HCT116 (cell line): ENCODE data around the gene BEX3. TPM values are rescaled to one million over a fixed set of nuclear protein-coding genes. Genes with fewer than 3 reads are reported as not detected.

Experiments used
- ATAC-seq: fragments of 200-7000 bp; cut with Tn5 transposase; 2 replicates; pipeline ENCODE4 v1.9.1; 2020; ENCODE audit warnings: mild to moderate bottlenecking, moderate library complexity
- BruUV-seq: library from RNA; stranded (reverse); fragments of 400-500 nt; replicated peaks from 2 replicates; lab custom pipeline; 2021; lab: Mats Ljungman, UMichigan
- CTCF ChIA-PET: fragments of 300-600 bp; sonication (Branson Sonifier 250); formaldehyde crosslinking; loops from one replicate; lab custom pipeline; 2021; ENCODE audit warnings: antibody characterized with exemption; lab: Charles Lee
- POLR2A ChIA-PET: fragments of 300-600, 350-600 bp; sonication (Branson Sonifier 250); formaldehyde crosslinking; loops from one replicate; lab custom pipeline; 2021; ENCODE audit warnings: antibody characterized with exemption; lab: Charles Lee
- RAD21 ChIA-PET, 2 experiments: fragments of 300-600 bp; sonication (Branson Sonifier 250); formaldehyde crosslinking; loops; one replicate each; lab custom pipeline; 2023; ENCODE audit warnings: low total read pairs in 2 of 2; ENCODE audit not compliant: uncharacterized antibody in 2 of 2, unreplicated experiment in 2 of 2, low non-redundant PET in 1 of 2; lab: Charles Lee
- DNase-seq: peaks from one replicate; pipeline ENCODE4 v3.0.0-alpha.2; 2010; ENCODE audit warnings: low read depth, low spot score
- H2AFZ ChIP-seq: fragments of 200-600 bp; shearing (Covaris generic), sonication (generic); 2 replicates; pipeline ENCODE4 v1.6.1; 2017; ENCODE audit warnings: low read depth, mixed run types, mixed read lengths, antibody characterized with exemption, low read length; ENCODE audit not compliant: poor library complexity, severe bottlenecking
- H3K27ac ChIP-seq: 2 replicates; pipeline ENCODE4 v1.5.1; 2012; ENCODE audit warnings: low read depth, low read length
- H3K27me3 ChIP-seq: fragments of 200-600 bp; sonication (generic); 2 replicates; pipeline ENCODE4 v1.6.1; 2016; ENCODE audit warnings: mixed run types, low read length, mixed read lengths; ENCODE audit not compliant: insufficient read depth
- H3K36me3 ChIP-seq, 2 experiments: fragments of 200-500 bp in 1 of 2; fragments of 200-600 bp in 1 of 2; sonication (Bioruptor generic) in 1 of 2; sonication (generic) in 1 of 2; 2 replicates each; pipeline versions ENCODE4 v1.5.1 to v1.6.1; 2014 to 2016; ENCODE audit warnings: low read length in 2 of 2, inconsistent platforms in 1 of 2, mixed read lengths in 1 of 2, mixed run types in 1 of 2; ENCODE audit not compliant: insufficient read depth in 2 of 2, control insufficient read depth in 1 of 2
- H3K4me1 ChIP-seq, 2 experiments: fragments of 200-600 bp in 1 of 2; sonication (generic) in 1 of 2; 2 replicates each; pipeline versions ENCODE4 v1.5.1 to v1.6.1; 2012 to 2017; ENCODE audit warnings: low read length in 2 of 2, inconsistent platforms in 1 of 2, mild to moderate bottlenecking in 1 of 2, mixed read lengths in 1 of 2, mixed run types in 1 of 2, moderate library complexity in 1 of 2; ENCODE audit not compliant: insufficient read depth in 2 of 2, control insufficient read depth in 1 of 2
- H3K4me2 ChIP-seq: fragments of 200-600 bp; sonication (generic); 2 replicates; pipeline ENCODE4 v1.6.1; 2017; ENCODE audit warnings: mixed run types, low read length, mixed read lengths
- H3K4me3 ChIP-seq, 2 experiments: fragments of 200-600 bp in 1 of 2; sonication (generic) in 1 of 2; replicated peaks in 1 of 2; 2 replicates each; pipeline ENCODE4 v1.5.1; 2011 to 2016; ENCODE audit warnings: low read length in 2 of 2, control low read depth in 1 of 2, low read depth in 1 of 2, mild to moderate bottlenecking in 1 of 2, mixed read lengths in 1 of 2, mixed run types in 1 of 2
- H3K79me2 ChIP-seq: fragments of 200-600 bp; sonication (generic); 2 replicates; pipeline ENCODE4 v1.6.1; 2017; ENCODE audit warnings: mild to moderate bottlenecking, mixed run types, low read length, moderate library complexity, mixed read lengths; ENCODE audit not compliant: insufficient read depth
- H3K9ac ChIP-seq: fragments of 200-600 bp; sonication (generic); 2 replicates; pipeline ENCODE4 v1.6.1; 2016; ENCODE audit warnings: low read length, mixed read lengths
- H3K9me2 ChIP-seq: fragments of 200-600 bp; sonication (generic), shearing (Covaris generic); 2 replicates; pipeline ENCODE4 v1.6.1; 2017; ENCODE audit warnings: mixed run types, mild to moderate bottlenecking, moderate library complexity; ENCODE audit not compliant: insufficient read depth
- H3K9me3 ChIP-seq, 2 experiments: fragments of 200-500 bp in 1 of 2; fragments of 200-600 bp in 1 of 2; sonication (Bioruptor generic) in 1 of 2; sonication (generic) in 1 of 2; 2 replicates each; pipeline ENCODE4 v1.6.1; 2014 to 2017; ENCODE audit warnings: low read length in 2 of 2, mixed read lengths in 2 of 2, inconsistent platforms in 1 of 2, low read depth in 1 of 2, mild to moderate bottlenecking in 1 of 2, mixed run types in 1 of 2, moderate library complexity in 1 of 2; ENCODE audit not compliant: control insufficient read depth in 1 of 2, insufficient read depth in 1 of 2
- H4K20me1 ChIP-seq: fragments of 200-600 bp; sonication (generic), shearing (Covaris generic); 2 replicates; pipeline ENCODE4 v1.6.1; 2017; ENCODE audit warnings: mixed run types, mild to moderate bottlenecking, moderate library complexity; ENCODE audit not compliant: insufficient read depth
- FOSL1 ChIP-seq: IDR thresholded peaks from 2 replicates; pipeline ENCODE4 v1.6.1; 2012; ENCODE audit warnings: low read depth
- JUND ChIP-seq: IDR thresholded peaks from 2 replicates; pipeline ENCODE4 v1.6.1; 2012
- RAD21 ChIP-seq: IDR thresholded peaks from 2 replicates; pipeline ENCODE4 v1.6.1; 2012; ENCODE audit warnings: low read depth, mild to moderate bottlenecking
- SRF ChIP-seq: IDR thresholded peaks from 2 replicates; pipeline ENCODE4 v1.6.1; 2012; ENCODE audit warnings: low read depth
- ZFX ChIP-seq: fragments of 450-650 bp; IDR thresholded peaks from 2 replicates; pipeline ENCODE4 v1.6.1; 2017
- ZNF274 ChIP-seq: fragments of 200-500 bp; sonication (Bioruptor generic); IDR thresholded peaks from 2 replicates; pipeline ENCODE4 v1.6.1; 2014; ENCODE audit warnings: mild to moderate bottlenecking, low read depth, low read length, inconsistent platforms
- intact Hi-C: fragments of 100-400 bp; cut with micrococcal nuclease; formaldehyde crosslinking; loops from 2 replicates; pipeline ENCODE4 v1.10.0; 2022
- total RNA-seq: library from RNA; stranded (reverse); gene quantifications from one replicate; pipeline ENCODE4 v1.2.1, GENCODE V29; 2021; ENCODE audit not compliant: unreplicated experiment
- TF ChIP-seq, protein P1 (sequence below): IDR thresholded peaks from 2 replicates; pipeline ENCODE4 v1.6.1; 2012
- TF ChIP-seq, protein P2 (sequence below), 3 experiments: fragments of 200-600 bp in 1 of 3; sonication (generic) in 1 of 3; IDR thresholded peaks in 2 of 3; conservative IDR thresholded peaks in 1 of 3; 2 replicates each; pipeline ENCODE4 v1.5.1; 2012 to 2017; ENCODE audit warnings: low read depth in 2 of 3, low read length in 2 of 3, antibody characterized with exemption in 1 of 3, borderline replicate concordance in 1 of 3, control low read depth in 1 of 3, mild to moderate bottlenecking in 1 of 3, mixed read lengths in 1 of 3, mixed run types in 1 of 3, moderate library complexity in 1 of 3; ENCODE audit not compliant: insufficient read depth in 1 of 3
- TF ChIP-seq, protein P3 (sequence below): IDR thresholded peaks from 2 replicates; pipeline ENCODE4 v1.6.1; 2012; ENCODE audit warnings: low read depth
- TF ChIP-seq, protein P4 (sequence below): IDR thresholded peaks from 2 replicates; pipeline ENCODE4 v1.6.1; 2011; ENCODE audit warnings: mild to moderate bottlenecking, low read length, moderate library complexity; ENCODE audit not compliant: insufficient replicate concordance; ENCODE audit errors: extremely low read depth

The BEX3 gene
- total RNA-seq, 1 experiment from 2014 or later = 86.2 TPM

DNA sequence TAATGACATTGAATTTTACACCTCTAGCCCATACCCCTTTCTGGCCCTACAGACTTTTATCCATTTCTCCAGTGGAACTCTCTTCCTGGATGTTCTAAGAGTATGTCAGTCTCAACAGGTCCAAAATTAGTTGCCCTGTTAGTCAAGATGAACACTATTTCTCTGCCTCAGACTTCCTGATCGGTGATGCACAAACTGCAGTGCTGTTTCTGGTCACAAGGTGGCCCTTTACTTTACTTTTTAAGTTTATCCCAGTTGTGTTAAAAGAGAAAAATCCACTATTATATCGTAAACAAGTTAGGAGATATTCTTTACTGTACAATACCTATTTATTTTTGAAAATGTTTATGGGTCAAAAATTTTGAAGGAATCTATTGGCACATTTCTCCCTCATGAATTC lies 33.2 kb upstream of the BEX3 start:
- no TSS peak for BruUV-seq
- Histone ChIP-seq H3K36me3 (no peaks in the 10 kb centered on the region), H3K4me3 (no peak overlapping the region), H4K20me1 (no peaks in the 10 kb centered on the region), H3K9me2 (no peaks in the 10 kb centered on the region), H3K27me3 (no peaks in the 10 kb centered on the region), H3K27ac (no peak overlapping the region), H3K9ac (no peak overlapping the region)
- DNase-seq = peak; percentile 16
- TF ChIP-seq, protein P1, sequence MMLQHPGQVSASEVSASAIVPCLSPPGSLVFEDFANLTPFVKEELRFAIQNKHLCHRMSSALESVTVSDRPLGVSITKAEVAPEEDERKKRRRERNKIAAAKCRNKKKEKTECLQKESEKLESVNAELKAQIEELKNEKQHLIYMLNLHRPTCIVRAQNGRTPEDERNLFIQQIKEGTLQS = no peak
- TF ChIP-seq RAD21 = peak; percentile 61
- TF ChIP-seq FOSL1 = no peak
- TF ChIP-seq, protein P2, sequence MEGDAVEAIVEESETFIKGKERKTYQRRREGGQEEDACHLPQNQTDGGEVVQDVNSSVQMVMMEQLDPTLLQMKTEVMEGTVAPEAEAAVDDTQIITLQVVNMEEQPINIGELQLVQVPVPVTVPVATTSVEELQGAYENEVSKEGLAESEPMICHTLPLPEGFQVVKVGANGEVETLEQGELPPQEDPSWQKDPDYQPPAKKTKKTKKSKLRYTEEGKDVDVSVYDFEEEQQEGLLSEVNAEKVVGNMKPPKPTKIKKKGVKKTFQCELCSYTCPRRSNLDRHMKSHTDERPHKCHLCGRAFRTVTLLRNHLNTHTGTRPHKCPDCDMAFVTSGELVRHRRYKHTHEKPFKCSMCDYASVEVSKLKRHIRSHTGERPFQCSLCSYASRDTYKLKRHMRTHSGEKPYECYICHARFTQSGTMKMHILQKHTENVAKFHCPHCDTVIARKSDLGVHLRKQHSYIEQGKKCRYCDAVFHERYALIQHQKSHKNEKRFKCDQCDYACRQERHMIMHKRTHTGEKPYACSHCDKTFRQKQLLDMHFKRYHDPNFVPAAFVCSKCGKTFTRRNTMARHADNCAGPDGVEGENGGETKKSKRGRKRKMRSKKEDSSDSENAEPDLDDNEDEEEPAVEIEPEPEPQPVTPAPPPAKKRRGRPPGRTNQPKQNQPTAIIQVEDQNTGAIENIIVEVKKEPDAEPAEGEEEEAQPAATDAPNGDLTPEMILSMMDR (IDR thresholded peaks at IDR 0.05 in 2 of 3, conservative IDR thresholded peaks at IDR 0.05 in 1 of 3; ENCODE audit: borderline replicate concordance in 1 of 3, insufficient read depth in 1 of 3, low read depth in 2 of 3, low read length in 2 of 3) = peak; percentile 59 to 61 (median 59)
- no peak for TF ChIP-seq SRF
- TF ChIP-seq, all 23 proteins: peak for 2
- Histone ChIP-seq H3K9me3 (no peaks in the 10 kb centered on the region), H3K4me2 (peak overlapping the region; percentile 31), H2AFZ (peak overlapping the region; percentile 93), H3K4me1 (no peaks in the 10 kb centered on the region), H3K79me2 (no peaks in the 10 kb centered on the region)
- peak; percentile 77 for ATAC-seq
- ChIA-PET RAD21 (no interaction called here), CTCF (interaction anchor here (1.0 to 1.5 kb wide), 3 partner anchors 32 to 147 kb away, joined by 3 to 13 read pairs (median 3); no protein-coding TSS in a partner anchor), POLR2A (no interaction called here)
- intact Hi-C loops = loop anchor here (2.0 kb wide), 1 partner anchor 122 kb away; no protein-coding TSS in a partner anchor

DNA sequence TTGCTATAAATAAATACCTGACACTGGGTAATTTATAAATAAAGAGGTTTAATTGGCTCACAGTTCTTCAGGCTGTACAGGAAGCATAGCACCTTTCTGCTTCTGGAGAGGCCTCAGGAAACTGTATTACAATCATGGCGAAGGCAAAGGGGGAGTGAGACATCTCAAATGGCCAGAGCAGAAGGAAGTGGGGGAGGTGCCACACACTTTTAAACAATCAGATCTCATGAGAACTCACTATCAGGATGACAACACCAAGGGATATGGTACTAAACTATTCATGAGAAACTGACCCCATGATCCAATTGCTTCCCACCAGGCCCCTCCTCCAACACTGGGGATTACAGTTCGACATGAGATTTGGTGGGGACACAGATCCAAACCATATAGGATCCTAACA lies 31.7 kb upstream of the BEX3 start:
- Histone ChIP-seq H3K9me2 (no peaks in the 10 kb centered on the region), H3K9me3 (no peaks in the 10 kb centered on the region), H3K27me3 (no peaks in the 10 kb centered on the region), H3K79me2 (no peaks in the 10 kb centered on the region), H4K20me1 (no peaks in the 10 kb centered on the region), H3K27ac (no peak overlapping the region), H3K36me3 (no peaks in the 10 kb centered on the region), H3K9ac (no peak overlapping the region), H3K4me1 (no peaks in the 10 kb centered on the region), H3K4me2 (no peak overlapping the region), H3K4me3 (no peak overlapping the region), H2AFZ (no peak overlapping the region)
- intact Hi-C loops = no loop called here
- RAD21 ChIA-PET = no interaction called here
- CTCF ChIA-PET = no interaction called here
- BruUV-seq = no TSS peak
- TF ChIP-seq ZNF274 (no peak), JUND (no peak), ZFX (no peak), FOSL1 (no peak)
- TF ChIP-seq, protein P3, sequence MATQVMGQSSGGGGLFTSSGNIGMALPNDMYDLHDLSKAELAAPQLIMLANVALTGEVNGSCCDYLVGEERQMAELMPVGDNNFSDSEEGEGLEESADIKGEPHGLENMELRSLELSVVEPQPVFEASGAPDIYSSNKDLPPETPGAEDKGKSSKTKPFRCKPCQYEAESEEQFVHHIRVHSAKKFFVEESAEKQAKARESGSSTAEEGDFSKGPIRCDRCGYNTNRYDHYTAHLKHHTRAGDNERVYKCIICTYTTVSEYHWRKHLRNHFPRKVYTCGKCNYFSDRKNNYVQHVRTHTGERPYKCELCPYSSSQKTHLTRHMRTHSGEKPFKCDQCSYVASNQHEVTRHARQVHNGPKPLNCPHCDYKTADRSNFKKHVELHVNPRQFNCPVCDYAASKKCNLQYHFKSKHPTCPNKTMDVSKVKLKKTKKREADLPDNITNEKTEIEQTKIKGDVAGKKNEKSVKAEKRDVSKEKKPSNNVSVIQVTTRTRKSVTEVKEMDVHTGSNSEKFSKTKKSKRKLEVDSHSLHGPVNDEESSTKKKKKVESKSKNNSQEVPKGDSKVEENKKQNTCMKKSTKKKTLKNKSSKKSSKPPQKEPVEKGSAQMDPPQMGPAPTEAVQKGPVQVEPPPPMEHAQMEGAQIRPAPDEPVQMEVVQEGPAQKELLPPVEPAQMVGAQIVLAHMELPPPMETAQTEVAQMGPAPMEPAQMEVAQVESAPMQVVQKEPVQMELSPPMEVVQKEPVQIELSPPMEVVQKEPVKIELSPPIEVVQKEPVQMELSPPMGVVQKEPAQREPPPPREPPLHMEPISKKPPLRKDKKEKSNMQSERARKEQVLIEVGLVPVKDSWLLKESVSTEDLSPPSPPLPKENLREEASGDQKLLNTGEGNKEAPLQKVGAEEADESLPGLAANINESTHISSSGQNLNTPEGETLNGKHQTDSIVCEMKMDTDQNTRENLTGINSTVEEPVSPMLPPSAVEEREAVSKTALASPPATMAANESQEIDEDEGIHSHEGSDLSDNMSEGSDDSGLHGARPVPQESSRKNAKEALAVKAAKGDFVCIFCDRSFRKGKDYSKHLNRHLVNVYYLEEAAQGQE = no peak
- TF ChIP-seq, protein P4, sequence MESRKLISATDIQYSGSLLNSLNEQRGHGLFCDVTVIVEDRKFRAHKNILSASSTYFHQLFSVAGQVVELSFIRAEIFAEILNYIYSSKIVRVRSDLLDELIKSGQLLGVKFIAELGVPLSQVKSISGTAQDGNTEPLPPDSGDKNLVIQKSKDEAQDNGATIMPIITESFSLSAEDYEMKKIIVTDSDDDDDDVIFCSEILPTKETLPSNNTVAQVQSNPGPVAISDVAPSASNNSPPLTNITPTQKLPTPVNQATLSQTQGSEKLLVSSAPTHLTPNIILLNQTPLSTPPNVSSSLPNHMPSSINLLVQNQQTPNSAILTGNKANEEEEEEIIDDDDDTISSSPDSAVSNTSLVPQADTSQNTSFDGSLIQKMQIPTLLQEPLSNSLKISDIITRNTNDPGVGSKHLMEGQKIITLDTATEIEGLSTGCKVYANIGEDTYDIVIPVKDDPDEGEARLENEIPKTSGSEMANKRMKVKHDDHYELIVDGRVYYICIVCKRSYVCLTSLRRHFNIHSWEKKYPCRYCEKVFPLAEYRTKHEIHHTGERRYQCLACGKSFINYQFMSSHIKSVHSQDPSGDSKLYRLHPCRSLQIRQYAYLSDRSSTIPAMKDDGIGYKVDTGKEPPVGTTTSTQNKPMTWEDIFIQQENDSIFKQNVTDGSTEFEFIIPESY = no peak
- POLR2A ChIA-PET = no interaction called here
- no peak for DNase-seq
- no peak for ATAC-seq
